GM21367 (cell line): Measurements from ENCODE around the gene PADI4.
"Not testable (repeated sequence)": the region's sequence is repeated elsewhere in the genome, so short reads cannot be mapped to it uniquely, and the experiment has no call there.

Experiments
- ATAC-seq: cut with Tn5 transposase; IDR thresholded peaks from one replicate; pipeline ENCODE4 v1.9.1; 2021; ENCODE audit not compliant: unreplicated experiment

PADI4 gene

GRCh38 chr1:17375651-17376050, 67.7 kb downstream of the PADI4 start:
- no peak for ATAC-seq

- ATAC-seq = no peak
Measured at GRCh38 chr1:17377325-17377953, 69.4 kb downstream of the PADI4 start.

- no peak for ATAC-seq
Measured at GRCh38 chr1:17381161-17381560, 73.2 kb downstream of the PADI4 start.

GRCh38 chr1:17392199-17392740, 84.3 kb downstream of the PADI4 start:
- no peak for ATAC-seq

GRCh38 chr1:17393230-17393629, 85.2 kb downstream of the PADI4 start:
- no peak for ATAC-seq

GRCh38 chr1:17397910-17398695, 90.1 kb downstream of the PADI4 start:
- ATAC-seq = no peak

GRCh38 chr1:17400725-17401341, 92.8 kb downstream of the PADI4 start:
- ATAC-seq = no peak

GRCh38 chr1:17401841-17402240, 93.8 kb downstream of the PADI4 start:
- no peak for ATAC-seq

- no peak for ATAC-seq
Measured at GRCh38 chr1:17403081-17403480, 95.1 kb downstream of the PADI4 start.

- no peak for ATAC-seq
Measured at GRCh38 chr1:17404034-17404684, 96.2 kb downstream of the PADI4 start.

- ATAC-seq = no peak
Measured at GRCh38 chr1:17404820-17405219, 96.8 kb downstream of the PADI4 start.

- no peak for ATAC-seq
Measured at GRCh38 chr1:17405898-17406759, 98.1 kb downstream of the PADI4 start.

- ATAC-seq = not testable (repeated sequence)
Measured at GRCh38 chr1:17406760-17407475, 98.9 kb downstream of the PADI4 start.

GRCh38 chr1:17407786-17408514, 100.0 kb downstream of the PADI4 start:
- not testable (repeated sequence) for ATAC-seq

- no peak for ATAC-seq
Measured at GRCh38 chr1:17409391-17409811, 101.4 kb downstream of the PADI4 start.

- ATAC-seq = no peak
Measured at GRCh38 chr1:17412093-17412870, 104.3 kb downstream of the PADI4 start.
